Left colon (tissue), 2 donors: ENCODE results near the gene PHF21A. TPM values are rescaled to one million over a fixed set of nuclear protein-coding genes. Genes with fewer than 3 reads are reported as not detected.

ENCODE experiments used
- ATAC-seq: fragments of 200-7000 bp; cut with Tn5 transposase; one replicate; pipeline ENCODE4 v1.9.1; 2020; ENCODE audit warnings: mild to moderate bottlenecking, moderate library complexity
- DNase-seq, 2 donors: peaks; one replicate each; pipeline ENCODE4 v3.0.0-alpha.2; 2020
- intact Hi-C, 2 donors: fragments of 100-400 bp; cut with DNase I in 1 of 2; cut with micrococcal nuclease in 1 of 2; formaldehyde crosslinking; loops; one replicate each; pipeline versions ENCODE4 v1.11.2 to v1.14.0; 2022; cut with DNase I, micrococcal nuclease
- total RNA-seq, 2 donors: library from RNA; stranded (reverse); fragmentation: NEBNext Ultra II Directional; extraction: Animal tissue kit (Norgen Biotek cat#: 25700); gene quantifications; one replicate each; pipeline ENCODE4 v1.2.1, GENCODE V29; 2021
- donor health status: DM: no; HTN: no; CAD: no.
- donor health status: DM: yes; HTN: yes; CAD: no.

The PHF21A gene
- total RNA-seq, 2 donors from 2014 or later = 19.9 to 24.5 TPM

- ATAC-seq (no peak), DNase-seq (no peak)
Observed at GRCh38 chr11:45930951-45931570, 190.2 kb downstream of the PHF21A start.

DNA sequence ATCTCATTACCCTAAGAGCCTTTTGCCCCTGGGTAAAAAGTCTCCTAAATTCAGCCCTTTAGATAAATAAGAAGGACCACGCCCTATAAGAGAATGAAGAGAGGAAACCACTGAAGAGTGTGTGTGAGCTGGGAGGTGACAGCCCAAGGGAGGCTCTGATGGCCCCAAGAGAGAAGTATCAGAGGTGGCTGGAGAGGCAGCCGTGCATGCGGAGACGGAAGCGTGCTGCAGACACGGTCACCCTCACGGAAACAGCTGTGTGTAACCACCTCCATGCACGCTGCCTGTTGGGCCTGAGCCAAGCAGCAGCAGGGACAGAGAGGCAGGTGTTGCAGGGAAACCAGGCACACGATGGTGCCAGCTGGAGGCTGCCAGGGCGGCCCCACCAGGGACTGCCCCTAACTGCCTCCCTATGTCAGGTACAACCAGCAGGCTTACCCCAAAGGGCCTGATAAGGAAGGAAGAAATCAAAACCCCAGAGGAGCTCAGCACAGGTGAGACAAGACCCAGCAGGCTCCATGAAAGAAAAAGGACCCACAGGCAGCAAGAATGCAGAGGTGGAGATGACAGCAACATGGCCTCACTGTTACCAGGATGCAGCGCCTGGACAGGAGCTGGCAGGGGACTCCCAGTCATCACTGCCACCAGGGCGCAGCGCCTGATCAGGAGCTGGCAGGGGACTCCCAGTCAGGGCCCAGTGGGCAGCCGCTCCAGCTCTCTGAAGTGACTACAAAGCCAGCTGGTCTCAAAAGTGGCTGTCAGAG, 191.0 kb downstream of the PHF21A start:
- DNase-seq = peak; percentile 77 to 80
- ATAC-seq = peak; percentile 89
- intact Hi-C loops = no loop called here

More at GRCh38 chr11:45930951-45931570, 190.2 kb downstream of the PHF21A start:
- intact Hi-C loops = no loop called here

DNA sequence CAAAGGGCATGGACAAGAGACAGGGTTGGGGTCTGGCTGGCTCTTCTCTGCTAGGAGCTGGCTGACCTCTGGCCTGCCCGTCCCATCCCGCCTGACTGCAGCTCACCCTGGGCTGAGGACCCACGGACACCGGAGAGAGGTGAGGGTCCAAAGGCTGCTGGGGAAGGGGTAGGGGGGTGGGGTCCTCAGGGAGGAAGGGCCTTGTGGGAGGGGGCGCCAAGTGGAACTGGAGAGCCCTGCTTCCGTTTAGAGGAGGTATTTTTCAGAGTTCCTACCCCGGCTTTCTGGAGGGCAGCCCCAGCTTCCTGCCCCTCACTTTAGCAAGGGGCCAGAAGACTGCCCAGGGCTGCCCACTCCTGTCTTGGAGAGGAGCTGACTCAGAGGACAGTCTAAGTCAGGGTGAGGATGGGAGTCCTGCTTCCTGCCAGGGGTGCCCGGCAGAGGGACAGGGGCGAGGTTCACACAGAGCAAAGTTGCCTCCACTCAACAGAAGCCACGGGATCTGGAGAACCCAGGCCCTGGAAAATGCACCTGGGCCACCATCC, 191.7 kb downstream of the PHF21A start:
- no peak for DNase-seq
- intact Hi-C loops = no loop called here
- peak; percentile 46 for ATAC-seq

DNA sequence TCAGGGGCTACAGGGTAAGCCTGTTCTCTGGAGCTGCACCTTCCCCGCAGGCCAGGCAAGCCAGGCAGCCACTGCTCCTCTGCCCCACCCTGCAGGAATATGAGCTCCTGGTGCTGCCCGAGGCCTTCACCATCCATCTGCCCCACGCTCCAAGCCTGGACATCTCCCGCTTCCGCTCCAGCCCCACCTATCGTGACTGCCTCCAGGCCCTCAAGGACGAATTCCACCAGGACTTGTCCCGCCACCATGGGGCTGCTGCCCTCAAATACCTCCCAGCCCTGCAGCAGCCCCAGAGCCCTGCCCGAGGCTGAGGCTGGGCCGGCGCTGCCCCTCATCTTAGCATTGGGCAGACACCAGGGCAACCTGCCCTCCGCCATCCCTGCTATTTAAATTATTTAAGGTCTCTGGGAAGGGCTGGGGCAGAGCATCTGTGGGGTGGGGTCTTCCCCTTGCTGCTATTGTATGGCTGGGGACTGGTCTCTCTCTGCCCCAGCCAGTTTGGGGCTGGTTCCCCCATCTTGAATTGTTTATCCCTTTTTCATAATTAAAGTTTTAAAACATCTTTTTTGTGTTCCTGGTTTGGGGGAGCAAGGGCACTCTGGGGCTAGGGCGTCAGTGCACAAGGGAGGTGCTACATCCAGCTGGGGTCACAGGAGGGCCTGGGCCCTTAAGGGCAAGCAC, 192.6 kb downstream of the PHF21A start:
- intact Hi-C loops = no loop called here
- no peak for DNase-seq
- no peak for ATAC-seq

- ATAC-seq (no peak), DNase-seq (no peak)
- intact Hi-C loops = no loop called here
Observed at GRCh38 chr11:45927684-45928413, 193.4 kb downstream of the PHF21A start.

DNA sequence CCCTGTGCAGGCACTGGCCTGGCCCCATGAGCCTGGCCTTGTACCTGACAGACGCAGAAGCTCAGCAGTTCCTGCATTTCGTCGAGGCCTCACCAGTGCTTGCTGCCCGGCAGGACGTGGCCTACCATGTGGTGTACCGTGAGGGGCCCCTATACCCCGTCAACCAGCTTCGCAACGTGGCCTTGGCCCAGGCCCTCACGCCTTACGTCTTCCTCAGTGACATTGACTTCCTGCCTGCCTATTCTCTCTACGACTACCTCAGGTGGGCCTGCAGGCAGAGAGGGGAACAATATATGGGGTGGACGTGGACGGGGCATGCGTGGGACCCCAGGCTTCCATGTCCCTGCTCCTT, 193.9 kb downstream of the PHF21A start:
- ATAC-seq = no peak
- no peak for DNase-seq
- intact Hi-C loops = no loop called here

- intact Hi-C loops = no loop called here
- ATAC-seq (no peak), DNase-seq (peak in 1 of 2 donors; percentile 3)
Observed at GRCh38 chr11:45926536-45927331, 194.5 kb downstream of the PHF21A start.

DNA sequence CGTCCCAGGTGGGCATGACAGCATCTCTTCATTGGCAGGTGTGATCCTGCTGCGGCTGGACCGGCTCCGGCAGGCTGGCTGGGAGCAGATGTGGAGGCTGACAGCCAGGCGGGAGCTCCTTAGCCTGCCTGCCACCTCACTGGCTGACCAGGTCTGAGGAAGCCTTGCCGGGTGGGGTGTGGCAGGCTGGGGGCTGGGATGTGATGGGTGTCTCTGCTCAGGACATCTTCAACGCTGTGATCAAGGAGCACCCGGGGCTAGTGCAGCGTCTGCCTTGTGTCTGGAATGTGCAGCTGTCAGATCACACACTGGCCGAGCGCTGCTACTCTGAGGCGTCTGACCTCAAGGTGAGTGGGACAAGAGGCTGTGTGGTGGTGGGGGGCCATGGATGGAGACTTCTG, 195.3 kb downstream of the PHF21A start:
- intact Hi-C loops = no loop called here
- DNase-seq (peak in 1 of 2 donors; percentile 3), ATAC-seq (no peak)

- DNase-seq = no peak
- no peak for ATAC-seq
- intact Hi-C loops = no loop called here
Observed at GRCh38 chr11:45925550-45925949, 195.7 kb downstream of the PHF21A start.

GRCh38 chr11:45924927-45925326, 196.3 kb downstream of the PHF21A start:
- ATAC-seq (no peak), DNase-seq (no peak)
- intact Hi-C loops = no loop called here

GRCh38 chr11:45924036-45924915, 197.0 kb downstream of the PHF21A start:
- DNase-seq = peak; percentile 13 to 19
- no peak for ATAC-seq
- intact Hi-C loops = no loop called here

DNA sequence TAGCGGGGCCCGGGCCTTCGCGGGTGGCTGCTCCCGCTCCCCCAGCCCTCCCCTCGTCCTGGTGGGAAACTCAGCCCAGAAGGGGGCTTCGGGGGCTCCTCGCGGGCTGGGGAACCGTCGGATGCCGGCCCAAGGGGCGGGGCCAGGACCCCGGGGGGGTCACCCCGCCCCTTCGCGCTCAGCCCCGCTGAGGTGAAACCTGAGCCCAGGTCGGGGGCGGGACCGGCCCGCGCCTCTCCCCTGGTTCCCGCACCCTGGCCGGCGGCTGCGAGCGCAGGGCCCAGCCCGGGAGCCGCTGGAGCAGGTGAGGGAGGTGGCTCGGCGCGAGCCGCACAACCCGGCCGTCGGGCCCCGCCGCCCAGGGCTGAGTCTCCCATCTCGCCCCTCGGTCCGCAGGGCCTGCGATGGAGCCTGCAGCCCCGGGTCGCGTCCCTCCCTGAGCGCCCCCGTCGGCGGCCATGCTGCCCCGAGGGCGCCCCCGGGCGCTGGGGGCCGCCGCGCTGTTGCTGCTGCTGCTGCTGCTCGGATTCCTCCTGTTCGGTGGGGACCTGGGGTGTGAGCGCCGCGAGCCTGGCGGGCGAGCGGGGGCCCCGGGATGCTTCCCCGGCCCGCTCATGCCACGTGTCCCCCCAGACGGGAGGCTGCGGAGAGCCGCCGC, 198.7 kb downstream of the PHF21A start, which contains the start of gene LARGE2:
Gene LARGE2, plus strand, starts transcription at position 232 of the 658 bp plus-strand sequence. Its CDS starts 227 bp downstream, at position 459.
- ATAC-seq (peak; percentile 27), DNase-seq (peak; percentile 48 to 61)
- intact Hi-C loops = no loop called here

- ATAC-seq = peak; percentile 25
- intact Hi-C loops = no loop called here
Observed at GRCh38 chr11:45921561-45922424, 199.5 kb downstream of the PHF21A start.

DNA sequence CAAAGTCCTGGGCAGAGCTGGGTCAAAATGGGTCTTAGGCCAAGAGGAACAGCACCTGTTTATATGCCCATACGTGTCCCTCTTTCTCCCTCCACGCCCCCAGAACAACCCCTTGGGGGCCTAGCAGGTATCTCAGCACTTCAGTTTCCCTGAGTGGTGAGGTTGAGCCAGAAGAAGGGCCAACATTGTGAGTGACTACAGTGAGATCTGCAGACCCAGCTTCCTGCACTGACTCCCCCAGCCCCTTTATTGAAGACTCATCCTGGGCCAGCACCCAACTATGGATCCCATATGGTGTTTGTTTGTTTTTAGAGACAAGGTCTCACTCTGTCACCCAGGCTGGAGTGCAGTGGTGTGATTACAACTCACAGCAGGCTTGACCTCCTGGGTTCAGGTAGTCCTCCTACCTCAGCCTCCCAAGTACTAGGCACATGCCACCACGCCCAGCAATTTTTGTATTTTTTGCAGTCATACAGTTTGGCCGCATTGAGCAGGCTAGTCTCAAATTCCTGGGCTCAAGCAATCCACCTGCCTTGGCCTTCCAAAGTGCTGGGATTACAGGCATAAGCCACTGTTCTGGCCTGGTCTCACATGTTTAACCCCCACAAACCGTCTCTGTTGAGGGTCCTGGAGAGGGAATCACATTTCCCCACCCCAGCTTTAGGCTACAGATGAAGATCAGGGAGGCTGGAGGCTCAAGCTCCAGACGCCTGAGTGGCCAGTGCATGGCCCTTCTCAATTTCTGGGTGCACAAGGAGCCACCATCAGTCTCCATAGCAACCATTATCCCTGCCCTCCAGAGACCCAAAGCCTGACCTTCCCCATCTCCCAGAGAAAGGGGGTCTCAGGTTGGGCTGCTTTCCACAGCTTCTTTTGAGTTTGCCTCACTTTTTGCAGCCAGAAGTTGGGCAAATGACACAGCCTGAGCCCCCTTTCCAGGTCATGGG, 200.4 kb downstream of the PHF21A start:
- intact Hi-C loops = no loop called here
- no peak for ATAC-seq
- DNase-seq = peak in 1 of 2 donors; percentile 12

More at GRCh38 chr11:45921561-45922424, 199.5 kb downstream of the PHF21A start:
- DNase-seq = peak; percentile 58 to 69
